K562 (cell line): ENCODE data around the gene UBR4. TPM values are rescaled to one million over a fixed set of nuclear protein-coding genes. Genes with fewer than 3 reads are reported as not detected.

Experiments
- ATAC-seq: fragments of 200-7000 bp; cut with Tn5 transposase; 3 replicates; pipeline ENCODE4 v1.9.1; 2020; ENCODE audit warnings: moderate library complexity
- BruUV-seq: library from RNA; stranded (reverse); fragments of 400-500 nt; replicated peaks from 2 replicates; lab custom pipeline; 2021; lab: Mats Ljungman, UMichigan
- CTCF ChIA-PET: fragments of 300-600 bp; formaldehyde crosslinking; extraction: SDS; loops from one replicate; lab custom pipeline; 2021; ENCODE audit warnings: low intra/inter-chr PET ratio; lab: Yijun Ruan, JAX
- POLR2A ChIA-PET: fragments of 300-600, 350-650 bp; sonication (Branson Sonifier 250); formaldehyde crosslinking; extraction: SDS; loops from one replicate; lab custom pipeline; 2021; ENCODE audit warnings: antibody characterized with exemption, inconsistent platforms; lab: Yijun Ruan, JAX
- DNase-seq, 4 experiments: peaks; one replicate each; pipeline versions ENCODE4 v3.0.0 to v3.0.0-alpha.2; 2011 to 2018; ENCODE audit warnings: low spot score in 3 of 4, mixed read lengths in 3 of 4; ENCODE audit errors: extremely low read depth in 1 of 4
- FAIRE-seq: peaks from 2 replicates; lab custom pipeline; 2011; peaks lifted over from hg19 to GRCh38; lab: Jason Lieb, UNC
- H2AFZ ChIP-seq: 2 replicates; pipeline ENCODE4 v1.6.0; 2011; ENCODE audit warnings: low read depth, low read length, control low read depth, inconsistent platforms
- H3K27ac ChIP-seq: fragments of 200-600 bp; 3 replicates; pipeline ENCODE4 v1.8.0; 2011; ENCODE audit warnings: low read depth, mild to moderate bottlenecking, control low read depth, inconsistent platforms, low read length, moderate library complexity, mixed read lengths; ENCODE audit errors: extremely low read depth
- H3K27me3 ChIP-seq, 2 experiments: fragments of 300-600 bp in 1 of 2; 2 replicates in 1 of 2; 3 replicates in 1 of 2; pipeline versions ENCODE4 v1.6.0 to v1.8.0; 2011; ENCODE audit warnings: inconsistent platforms in 2 of 2, low read length in 2 of 2, mild to moderate bottlenecking in 1 of 2, mixed read lengths in 1 of 2, moderate library complexity in 1 of 2; ENCODE audit not compliant: control insufficient read depth in 2 of 2, insufficient read depth in 2 of 2
- H3K36me3 ChIP-seq: fragments of 300-600 bp; 3 replicates; pipeline ENCODE4 v1.8.0; 2011; ENCODE audit warnings: mild to moderate bottlenecking, low read length, inconsistent platforms; ENCODE audit not compliant: control insufficient read depth, insufficient read depth
- H3K4me1 ChIP-seq, 2 experiments: fragments of 200-600 bp in 1 of 2; replicated peaks in 1 of 2; 2 replicates in 1 of 2; 3 replicates in 1 of 2; pipeline versions ENCODE4 v1.5.1 to v1.8.0; 2011; ENCODE audit warnings: inconsistent platforms in 2 of 2, low read length in 2 of 2, mild to moderate bottlenecking in 1 of 2, mixed read lengths in 1 of 2, moderate library complexity in 1 of 2; ENCODE audit not compliant: control insufficient read depth in 2 of 2, insufficient read depth in 2 of 2
- H3K4me2 ChIP-seq: 2 replicates; pipeline ENCODE4 v1.6.1; 2011; ENCODE audit warnings: low read length, control low read depth, inconsistent platforms, mixed read lengths; ENCODE audit not compliant: insufficient read depth
- H3K4me3 ChIP-seq: fragments of 200-600 bp; sonication (generic), shearing (Covaris generic); 2 replicates; pipeline ENCODE4 v1.5.1; 2016; ENCODE audit warnings: control low read depth, inconsistent platforms
- H3K79me2 ChIP-seq: fragments of 200-600 bp; 3 replicates; pipeline ENCODE4 v1.8.0; 2011; ENCODE audit warnings: low read length, inconsistent platforms; ENCODE audit not compliant: control insufficient read depth, insufficient read depth
- H3K9ac ChIP-seq, 2 experiments: 2 replicates each; pipeline versions ENCODE4 v1.6.0 to v1.6.1; 2011; ENCODE audit warnings: low read depth in 2 of 2, low read length in 2 of 2, control low read depth in 1 of 2, inconsistent platforms in 1 of 2, mild to moderate bottlenecking in 1 of 2, mixed read lengths in 1 of 2; ENCODE audit not compliant: insufficient read depth in 1 of 2
- H3K9me1 ChIP-seq: one replicate; pipeline ENCODE4 v1.6.0; 2011; ENCODE audit warnings: inconsistent platforms, mild to moderate bottlenecking, low read length, moderate library complexity; ENCODE audit not compliant: control insufficient read depth, insufficient read depth
- H3K9me3 ChIP-seq: replicated peaks from 2 replicates; pipeline ENCODE4 v1.5.1; 2011; ENCODE audit warnings: low read depth, low read length, inconsistent platforms; ENCODE audit not compliant: control insufficient read depth, insufficient read depth
- H4K20me1 ChIP-seq: replicated peaks from 2 replicates; pipeline ENCODE4 v1.6.1; 2011; ENCODE audit warnings: low read length, inconsistent platforms, mixed read lengths; ENCODE audit not compliant: control insufficient read depth, insufficient read depth
- MNT ChIP-seq, 2 experiments: fragments of 450-650 bp; conservative IDR thresholded peaks; 2 replicates each; pipeline ENCODE4 v1.6.1; 2017; ENCODE audit warnings: mild to moderate bottlenecking in 2 of 2, moderate library complexity in 2 of 2
- WGBS: fragments of 100-300 bp; shearing (Covaris generic); methylation state at CpG from one replicate; pipeline ENCODE4 v1.1.6; 2016; ENCODE audit warnings: low coverage, mixed read lengths; ENCODE audit not compliant: insufficient coverage; ENCODE audit errors: missing lambda C conversion rate; 5-methylcytosine and 5-hydroxymethylcytosine counted together
- in situ Hi-C: fragments of 300-500 bp; cut with MboI; formaldehyde crosslinking; loops from 4 replicates; pipeline ENCODE4 v1.15.0; 2018; ENCODE audit warnings: inconsistent platforms, mixed read lengths
- intact Hi-C: fragments of 100-400 bp; cut with micrococcal nuclease; formaldehyde crosslinking; loops from 2 replicates; pipeline ENCODE4 v1.14.2; 2022
- polyA plus RNA-seq, 8 experiments: library from polyadenylated mRNA; depleted of rRNA in 4 of 8; stranded (reverse) in 5 of 8; unstranded in 3 of 8; fragments of >200 nt; fragmentation: Nextera tagmentation in 2 of 8; fragmentation: Illumina TruSeq in 1 of 8; extraction: Ambion mirVana in 2 of 8; extraction: Trizol in 1 of 8; gene quantifications; 2 replicates each; pipeline versions ENCODE4 v1.2.1 to v1.2.3, GENCODE V29; 2011 to 2014; ENCODE audit warnings: inconsistent platforms in 1 of 8, missing spikeins in 1 of 8
- total RNA-seq, 7 experiments: library from RNA; depleted of rRNA in 6 of 7; stranded (reverse); fragments of >200 nt in 6 of 7; fragmentation: Illumina TruSeq in 2 of 7; extraction: Trizol in 2 of 7; gene quantifications; 2 replicates each; pipeline versions ENCODE4 v1.2.1 to v1.2.3, GENCODE V29; 2011 to 2021; ENCODE audit warnings: low replicate concordance in 1 of 7
- TF ChIP-seq, protein P1 (sequence below): fragments of 250-450 bp; sonication (Bioruptor Pico); IDR thresholded peaks from 2 replicates; pipeline ENCODE4 v1.8.0; 2021; ENCODE audit warnings: mild to moderate bottlenecking, moderate library complexity
- TF ChIP-seq, protein P2 (sequence below), 2 experiments: fragments of 450-650 bp; IDR thresholded peaks; 2 replicates each; pipeline ENCODE4 v1.6.1; 2016; ENCODE audit warnings: mild to moderate bottlenecking in 2 of 2, borderline replicate concordance in 1 of 2, low read depth in 1 of 2, moderate library complexity in 1 of 2

Gene UBR4
- total and polyA plus RNA-seq, 9 of the 15 experiments (the other 6 are each of a cell fraction or from before 2014, with no cell fraction given): 55.4 to 277 (median 123) TPM

DNA sequence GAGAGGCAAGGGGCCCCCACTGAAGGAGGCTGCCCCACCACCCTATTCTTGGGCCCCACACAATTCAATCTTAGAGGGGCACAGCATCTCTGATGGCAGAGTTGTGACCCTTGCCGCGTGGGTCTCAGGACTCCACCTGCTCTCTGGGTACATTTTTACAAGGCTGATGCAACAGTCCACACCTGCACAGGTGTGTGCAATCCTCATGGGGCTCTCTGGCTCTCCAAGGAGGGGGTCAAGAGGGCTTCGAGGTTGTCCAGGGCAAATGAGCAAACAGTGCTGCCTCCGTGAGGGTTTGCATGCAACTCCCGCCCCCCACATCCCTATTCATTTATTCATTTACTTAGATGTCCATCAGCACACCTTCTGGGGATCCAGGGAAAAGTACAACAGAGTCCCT, 172.0 kb downstream of the UBR4 start:
- POLR2A ChIA-PET: interaction anchor here (0.6 kb wide), 1 partner anchor 88 kb away, joined by 3 read pairs; no protein-coding TSS in a partner anchor
- H3K9ac ChIP-seq: no peak overlapping the region

More for the DNA sequence above, 172.0 kb downstream of the UBR4 start:
- no peak for ATAC-seq
- WGBS: 0% methylated on average over 5 of the region's 5 CpGs
- no peak for DNase-seq
- peaks cover 14% of the 10 kb centered on the region for H4K20me1 ChIP-seq
- no peaks in the 10 kb centered on the region for H3K9me1 ChIP-seq
- 0 out of 5 replicates have a peak, but pooled peaks cover 0 to 2% of the 10 kb centered on the region in 2 experiments for H3K4me1 ChIP-seq
- no peaks in the 10 kb centered on the region for H3K9me3 ChIP-seq
- no peak overlapping the region for H3K4me2 ChIP-seq
- no TSS peak for BruUV-seq
- no peaks in the 10 kb centered on the region for H3K36me3 ChIP-seq
- CTCF ChIA-PET: no interaction called here
- TF ChIP-seq, protein P1, sequence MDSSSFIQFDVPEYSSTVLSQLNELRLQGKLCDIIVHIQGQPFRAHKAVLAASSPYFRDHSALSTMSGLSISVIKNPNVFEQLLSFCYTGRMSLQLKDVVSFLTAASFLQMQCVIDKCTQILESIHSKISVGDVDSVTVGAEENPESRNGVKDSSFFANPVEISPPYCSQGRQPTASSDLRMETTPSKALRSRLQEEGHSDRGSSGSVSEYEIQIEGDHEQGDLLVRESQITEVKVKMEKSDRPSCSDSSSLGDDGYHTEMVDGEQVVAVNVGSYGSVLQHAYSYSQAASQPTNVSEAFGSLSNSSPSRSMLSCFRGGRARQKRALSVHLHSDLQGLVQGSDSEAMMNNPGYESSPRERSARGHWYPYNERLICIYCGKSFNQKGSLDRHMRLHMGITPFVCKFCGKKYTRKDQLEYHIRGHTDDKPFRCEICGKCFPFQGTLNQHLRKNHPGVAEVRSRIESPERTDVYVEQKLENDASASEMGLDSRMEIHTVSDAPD: no peak
- TF ChIP-seq, protein P2, sequence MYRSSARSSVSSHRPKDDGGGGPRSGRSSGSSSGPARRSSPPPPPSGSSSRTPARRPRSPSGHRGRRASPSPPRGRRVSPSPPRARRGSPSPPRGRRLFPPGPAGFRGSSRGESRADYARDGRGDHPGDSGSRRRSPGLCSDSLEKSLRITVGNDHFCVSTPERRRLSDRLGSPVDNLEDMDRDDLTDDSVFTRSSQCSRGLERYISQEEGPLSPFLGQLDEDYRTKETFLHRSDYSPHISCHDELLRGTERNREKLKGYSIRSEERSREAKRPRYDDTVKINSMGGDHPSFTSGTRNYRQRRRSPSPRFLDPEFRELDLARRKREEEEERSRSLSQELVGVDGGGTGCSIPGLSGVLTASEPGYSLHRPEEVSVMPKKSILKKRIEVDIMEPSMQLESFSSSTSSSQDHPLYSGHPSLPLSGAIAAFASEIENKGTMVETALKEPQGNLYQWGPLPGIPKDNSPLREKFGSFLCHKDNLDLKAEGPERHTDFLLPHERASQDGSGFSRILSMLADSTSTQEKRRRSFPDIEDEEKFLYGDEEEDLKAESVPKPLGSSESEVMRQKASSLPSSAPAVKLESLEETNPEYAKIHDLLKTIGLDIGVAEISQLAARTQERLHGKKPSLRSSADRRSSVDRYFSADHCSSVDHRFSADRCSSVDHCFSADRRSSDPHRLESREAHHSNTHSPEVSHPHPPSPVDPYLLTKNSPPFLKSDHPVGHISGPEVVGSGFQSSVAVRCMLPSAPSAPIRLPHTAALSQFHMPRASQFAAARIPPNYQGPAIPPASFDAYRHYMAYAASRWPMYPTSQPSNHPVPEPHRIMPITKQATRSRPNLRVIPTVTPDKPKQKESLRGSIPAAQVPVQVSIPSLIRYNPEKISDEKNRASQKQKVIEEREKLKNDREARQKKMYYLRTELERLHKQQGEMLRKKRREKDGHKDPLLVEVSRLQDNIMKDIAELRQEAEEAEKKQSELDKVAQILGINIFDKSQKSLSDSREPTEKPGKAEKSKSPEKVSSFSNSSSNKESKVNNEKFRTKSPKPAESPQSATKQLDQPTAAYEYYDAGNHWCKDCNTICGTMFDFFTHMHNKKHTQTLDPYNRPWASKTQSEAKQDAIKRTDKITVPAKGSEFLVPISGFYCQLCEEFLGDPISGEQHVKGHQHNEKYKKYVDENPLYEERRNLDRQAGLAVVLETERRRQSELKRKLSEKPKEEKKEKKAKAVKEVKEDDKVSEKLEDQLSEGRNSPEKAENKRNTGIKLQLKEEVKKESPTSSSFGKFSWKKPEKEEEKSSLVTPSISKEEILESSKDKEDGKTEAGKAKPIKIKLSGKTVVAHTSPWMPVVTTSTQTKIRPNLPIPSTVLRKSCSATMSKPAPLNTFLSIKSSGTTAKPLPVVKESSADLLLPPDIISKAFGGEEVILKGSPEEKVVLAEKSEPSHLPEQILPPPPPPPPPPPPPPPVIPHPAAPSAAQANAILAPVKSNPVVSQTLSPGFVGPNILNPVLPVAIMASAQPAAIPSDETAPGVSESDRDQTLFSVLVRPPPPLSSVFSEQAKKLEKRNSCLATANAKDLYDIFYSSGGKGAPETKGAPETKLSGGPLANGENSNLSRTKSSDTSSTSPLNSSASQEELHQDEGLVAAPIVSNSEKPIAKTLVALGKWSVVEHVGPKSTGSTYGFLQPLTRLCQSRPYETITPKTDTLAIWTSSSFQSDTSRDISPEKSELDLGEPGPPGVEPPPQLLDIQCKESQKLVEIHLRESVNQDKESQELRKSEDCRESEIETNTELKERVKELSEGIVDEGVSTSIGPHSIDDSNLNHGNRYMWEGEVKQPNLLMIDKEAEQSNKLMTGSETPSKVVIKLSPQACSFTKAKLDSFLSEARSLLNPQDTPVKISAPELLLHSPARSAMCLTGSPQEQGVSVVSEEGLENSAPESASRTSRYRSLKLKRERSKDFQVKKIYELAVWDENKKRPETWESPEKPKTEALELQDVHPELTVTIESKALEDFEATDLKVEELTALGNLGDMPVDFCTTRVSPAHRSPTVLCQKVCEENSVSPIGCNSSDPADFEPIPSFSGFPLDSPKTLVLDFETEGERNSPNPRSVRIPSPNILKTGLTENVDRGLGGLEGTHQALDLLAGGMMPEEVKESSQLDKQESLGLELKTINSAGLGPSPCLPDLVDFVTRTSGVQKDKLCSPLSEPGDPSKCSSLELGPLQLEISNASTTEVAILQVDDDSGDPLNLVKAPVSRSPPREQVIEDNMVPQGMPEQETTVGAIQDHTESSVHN (IDR thresholded peaks at IDR 0.05; ENCODE audit: borderline replicate concordance in 1 of 2, low read depth in 1 of 2): no peak
- no peak for TF ChIP-seq MNT (conservative IDR thresholded peaks at IDR 0.05)
- H3K4me3 ChIP-seq: no peak overlapping the region
- no peak overlapping the region for H2AFZ ChIP-seq
- in situ Hi-C loops: no loop called here
- no peaks in the 10 kb centered on the region for H3K79me2 ChIP-seq
- FAIRE-seq: no peak
- H3K27ac ChIP-seq: no peak overlapping the region
- intact Hi-C loops: no loop called here
- H3K27me3 ChIP-seq: peaks cover 56 to 80% of the 10 kb centered on the region in 2 experiments
